ENCODE results near the gene WWC1. TPM values are rescaled to one million over a fixed set of nuclear protein-coding genes. Genes with fewer than 3 reads are reported as not detected.

WWC1 gene
- polyA plus RNA-seq (2013, experiment 1 of 2; ENCODE audit: insufficient read length): 7.3 TPM
- 7.3 TPM for polyA plus RNA-seq (2013, experiment 2 of 2; ENCODE audit: insufficient read length)

DNA sequence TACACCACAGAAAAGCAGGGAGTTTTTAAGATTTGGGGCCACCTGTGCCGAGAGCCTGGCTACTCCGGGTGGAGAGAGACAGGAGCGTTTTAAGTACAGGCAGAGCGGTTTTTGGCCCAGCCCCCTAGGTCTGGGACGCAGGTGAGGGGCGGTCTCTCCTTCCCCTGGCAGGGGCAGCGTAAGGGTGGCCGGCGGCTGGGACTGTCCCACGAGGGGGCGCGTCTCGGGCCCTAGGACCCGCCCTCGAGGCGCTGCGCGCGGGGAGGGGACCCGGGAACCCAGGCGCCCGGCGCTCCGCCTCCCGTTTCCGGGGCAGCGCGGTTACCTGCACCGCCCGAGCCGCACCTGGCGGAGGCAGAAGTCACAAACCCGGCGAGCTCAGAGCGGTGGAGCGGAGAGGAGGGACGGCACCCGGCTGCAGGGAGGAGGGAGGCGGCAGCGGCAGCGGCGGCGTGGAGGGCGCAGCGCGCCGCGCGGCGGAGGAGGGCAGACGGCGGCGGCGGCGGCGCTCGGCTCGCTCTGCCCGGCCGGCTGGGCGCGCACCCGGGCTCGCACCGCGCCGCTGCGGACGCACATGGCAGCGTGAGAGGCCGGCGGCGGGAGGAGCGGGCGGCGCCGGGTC lies at the start of gene WWC1:
Gene WWC1 (plus strand): TSS at position 304 of the 622 bp plus-strand sequence. CDS start 508 bp downstream, outside the sequence.
- peak; percentile 49 for DNase-seq

DNA sequence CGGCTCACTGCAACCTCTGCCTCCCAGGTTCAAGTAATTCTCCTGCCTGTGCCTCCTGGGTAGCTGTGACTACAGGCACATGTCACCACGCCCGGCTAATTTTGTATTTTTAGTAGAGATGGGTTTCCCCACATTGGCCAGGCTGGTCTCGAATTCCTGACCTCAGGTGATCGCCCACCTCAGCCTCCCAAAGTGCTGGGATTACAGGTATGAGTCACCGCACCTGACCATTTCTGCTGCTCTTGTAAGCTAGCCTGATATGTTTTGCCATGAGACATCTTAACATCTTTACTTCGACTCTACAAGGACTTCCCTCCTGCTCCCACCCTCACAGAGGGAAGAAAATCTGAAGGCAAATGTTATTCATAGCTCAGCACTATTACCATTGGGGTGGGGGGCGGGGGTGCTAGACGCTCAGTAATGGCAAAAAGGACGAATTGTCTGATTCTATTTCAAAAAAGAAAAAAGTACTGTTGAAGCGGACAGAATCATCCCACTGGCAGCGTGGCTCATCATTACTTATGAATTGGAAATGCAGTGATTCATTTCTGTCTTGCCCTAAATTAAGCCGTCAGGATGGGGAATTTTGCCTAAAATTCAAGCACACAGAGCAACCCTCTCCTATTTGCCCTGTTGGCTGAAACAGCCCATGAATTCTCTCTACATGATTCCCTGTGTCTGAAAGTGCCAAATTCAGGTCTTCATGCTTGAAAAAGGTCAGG lies 46.4 kb upstream of the WWC1 start:
- peak; percentile 38 for DNase-seq

DNA sequence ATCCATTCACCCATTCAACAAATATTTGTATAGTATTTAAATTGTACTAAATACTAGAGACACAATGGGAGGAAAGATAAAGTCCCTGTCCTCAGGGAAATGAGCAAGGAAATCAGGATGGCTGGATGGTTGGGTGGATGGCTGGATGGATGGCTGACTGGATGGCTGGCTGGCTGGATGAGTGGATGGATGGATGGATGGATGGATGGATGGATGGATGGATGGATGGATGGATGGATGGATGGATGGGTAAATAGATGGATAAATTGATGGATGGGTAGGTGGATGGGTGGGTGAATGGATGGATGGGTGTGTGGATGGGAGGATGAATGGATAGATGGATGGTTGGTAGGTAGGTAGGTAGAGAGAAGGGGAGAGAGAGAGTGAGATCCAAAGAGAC lies 41.5 kb upstream of the WWC1 start:
- no peak for DNase-seq

DNA sequence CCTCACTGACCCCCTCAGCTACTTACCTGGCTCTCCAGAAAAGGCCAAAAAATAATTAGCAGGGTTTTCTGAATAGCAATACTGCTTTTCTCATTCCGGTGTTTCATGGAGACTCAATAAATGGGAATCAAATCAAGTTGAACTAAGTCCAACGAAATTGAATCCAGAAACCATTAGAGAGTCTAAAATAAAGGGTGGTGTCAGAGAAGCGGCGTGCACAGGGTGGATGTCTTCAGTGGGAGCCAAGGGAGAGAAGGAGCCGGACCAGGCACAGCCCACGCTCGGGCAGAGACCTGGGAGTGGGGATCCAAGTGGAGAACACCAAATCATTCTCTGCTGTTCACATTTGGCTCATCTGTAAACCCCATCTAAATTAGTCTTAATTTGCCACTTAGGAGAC lies 40.2 kb upstream of the WWC1 start:
- no peak for DNase-seq

DNA sequence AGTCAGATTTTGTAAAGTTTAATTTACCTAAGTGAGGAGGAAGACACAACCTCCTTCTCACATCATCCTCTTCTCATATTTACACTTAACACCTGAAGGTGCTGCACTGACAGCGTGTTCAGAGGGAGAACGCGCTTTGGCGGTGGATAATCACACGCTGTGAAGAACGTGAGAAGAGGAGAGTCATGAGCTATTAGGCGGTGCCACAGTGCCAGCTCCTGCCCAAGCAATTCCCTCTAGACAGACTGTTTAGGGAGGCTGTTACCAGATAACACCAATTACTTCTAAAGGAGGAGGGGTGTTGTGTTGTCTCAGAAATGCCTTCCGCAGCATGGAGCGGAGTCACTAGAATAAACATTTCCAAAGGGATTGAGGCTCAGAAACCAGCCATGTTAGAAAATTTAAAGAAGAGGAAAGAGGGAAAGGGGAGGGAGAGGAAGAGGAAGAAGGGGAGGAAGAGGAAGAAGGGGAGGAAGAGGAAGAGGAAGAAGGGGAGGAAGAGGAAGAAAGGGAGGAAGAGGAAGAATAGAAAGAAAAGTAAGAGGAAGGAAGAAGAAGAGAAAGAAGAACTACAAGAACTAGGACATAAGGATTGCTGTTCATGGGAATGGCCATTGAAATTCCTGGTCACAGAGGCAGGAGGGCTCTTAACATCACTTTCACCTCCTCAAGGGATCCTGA lies 37.3 kb upstream of the WWC1 start:
- no peak for DNase-seq

DNA sequence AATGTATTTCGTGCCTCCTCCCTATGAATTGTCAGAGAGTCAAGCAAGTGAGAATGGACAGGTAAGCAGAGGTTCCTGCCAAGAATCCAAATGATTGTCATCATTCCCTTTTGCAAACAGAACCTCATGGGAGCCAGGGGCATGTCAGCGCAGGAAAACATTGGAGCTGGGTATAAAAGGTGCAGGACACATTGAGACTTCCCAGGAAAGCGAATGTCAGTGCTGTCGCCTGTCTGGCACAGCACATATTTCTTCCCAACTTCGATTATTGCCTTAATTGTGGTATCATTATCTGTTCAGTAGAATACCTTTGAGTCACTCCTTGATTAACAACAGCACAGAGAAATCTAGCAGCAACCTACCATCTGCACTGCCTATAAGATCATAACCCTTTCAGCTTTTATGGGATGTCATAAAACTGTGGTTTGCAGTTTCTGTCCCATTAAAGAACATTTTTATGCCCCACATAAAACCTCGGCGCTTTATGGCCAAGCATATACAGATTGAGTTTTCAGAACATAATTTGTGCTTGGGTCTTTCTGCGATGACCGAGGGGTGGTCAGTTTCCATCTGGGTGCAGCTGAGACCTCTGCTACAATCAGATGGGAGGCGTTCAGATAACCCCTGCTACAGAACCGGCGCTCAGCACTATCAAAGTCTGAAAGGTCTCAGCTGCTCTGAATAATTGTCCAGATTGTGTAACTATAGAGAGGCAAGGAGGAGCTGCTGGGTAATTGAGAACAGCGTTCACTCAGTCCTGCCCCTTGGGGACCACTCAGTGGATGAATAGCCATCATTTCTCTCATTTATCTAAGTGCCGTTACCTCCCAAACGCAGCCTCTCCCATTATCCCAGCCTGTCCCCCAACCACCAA lies 30.9 kb upstream of the WWC1 start:
- DNase-seq: no peak

DNA sequence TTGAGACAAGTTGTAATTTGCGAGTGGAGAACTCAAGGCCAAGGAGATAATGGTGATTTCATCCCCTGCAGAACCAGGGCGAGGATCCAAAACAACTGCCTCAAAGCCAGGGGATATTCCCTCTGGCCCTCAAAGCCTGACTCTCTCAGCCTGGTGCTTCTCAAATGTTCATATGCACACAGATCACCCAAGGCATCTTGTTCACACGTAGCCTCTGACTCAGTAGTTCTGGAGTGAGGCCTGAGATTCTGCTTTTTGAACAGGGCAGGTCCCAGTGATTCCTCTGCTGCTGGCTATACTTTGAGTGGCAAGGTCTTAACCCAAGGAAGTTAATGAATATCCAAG lies 30.2 kb upstream of the WWC1 start:
- DNase-seq: no peak

DNA sequence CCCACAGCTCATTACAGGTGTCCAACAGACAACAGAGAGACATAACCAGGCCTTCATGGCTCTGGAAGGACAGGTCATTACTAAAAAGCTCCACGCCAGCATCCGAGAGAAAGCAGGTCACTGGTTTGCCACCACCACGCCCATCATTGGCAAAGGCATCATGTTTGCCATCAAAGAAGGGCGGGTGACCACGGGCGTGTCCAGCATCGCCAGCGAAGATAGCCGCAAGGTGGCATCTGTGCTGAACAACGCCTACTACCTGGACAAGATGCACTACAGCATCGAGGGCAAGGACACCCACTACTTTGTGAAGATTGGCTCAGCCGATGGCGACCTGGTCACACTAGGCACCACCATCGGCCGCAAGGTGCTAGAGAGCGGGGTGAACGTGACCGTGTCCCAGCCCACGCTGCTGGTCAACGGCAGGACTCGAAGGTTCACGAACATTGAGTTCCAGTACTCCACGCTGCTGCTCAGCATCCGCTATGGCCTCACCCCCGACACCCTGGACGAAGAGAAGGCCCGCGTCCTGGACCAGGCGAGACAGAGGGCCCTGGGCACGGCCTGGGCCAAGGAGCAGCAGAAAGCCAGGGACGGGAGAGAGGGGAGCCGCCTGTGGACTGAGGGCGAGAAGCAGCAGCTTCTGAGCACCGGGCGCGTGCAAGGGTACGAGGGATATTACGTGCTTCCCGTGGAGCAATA lies 29.3 kb upstream of the WWC1 start:
- DNase-seq: no peak

DNA sequence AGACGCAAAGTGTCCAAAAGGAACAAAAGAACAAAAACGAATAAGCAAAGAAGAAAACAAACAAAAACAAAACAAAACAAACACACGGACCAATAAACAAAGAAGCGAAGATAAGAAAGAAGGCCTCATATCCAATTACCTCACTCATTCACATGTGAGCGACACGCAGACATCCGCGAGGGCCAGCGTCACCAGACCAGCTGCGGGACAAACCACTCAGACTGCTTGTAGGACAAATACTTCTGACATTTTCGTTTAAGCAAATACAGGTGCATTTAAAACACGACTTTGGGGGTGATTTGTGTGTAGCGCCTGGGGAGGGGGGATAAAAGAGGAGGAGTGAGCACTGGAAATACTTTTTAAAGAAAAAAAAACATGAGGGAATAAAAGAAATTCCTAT lies 28.3 kb upstream of the WWC1 start:
- no peak for DNase-seq

DNA sequence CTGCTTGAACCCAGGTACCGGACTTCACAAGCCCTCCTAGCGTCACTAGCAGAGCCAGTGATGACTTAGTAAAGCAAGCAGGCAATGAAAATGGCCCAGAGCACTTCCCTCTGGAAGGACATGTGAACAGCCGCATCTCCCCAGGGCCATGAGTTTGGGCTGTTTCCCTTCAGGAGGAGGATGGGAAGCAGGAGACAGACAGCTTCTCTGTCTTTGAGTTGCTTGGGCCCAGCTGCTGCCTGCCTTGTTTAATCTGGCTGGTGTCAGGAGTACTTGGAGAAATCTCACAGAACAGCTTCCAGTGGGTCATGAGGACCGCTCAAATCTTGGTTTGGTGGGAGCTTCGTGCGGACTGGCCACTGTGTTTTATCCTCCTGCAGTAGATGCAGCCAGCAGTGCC lies 25.4 kb upstream of the WWC1 start:
- no peak for DNase-seq

DNA sequence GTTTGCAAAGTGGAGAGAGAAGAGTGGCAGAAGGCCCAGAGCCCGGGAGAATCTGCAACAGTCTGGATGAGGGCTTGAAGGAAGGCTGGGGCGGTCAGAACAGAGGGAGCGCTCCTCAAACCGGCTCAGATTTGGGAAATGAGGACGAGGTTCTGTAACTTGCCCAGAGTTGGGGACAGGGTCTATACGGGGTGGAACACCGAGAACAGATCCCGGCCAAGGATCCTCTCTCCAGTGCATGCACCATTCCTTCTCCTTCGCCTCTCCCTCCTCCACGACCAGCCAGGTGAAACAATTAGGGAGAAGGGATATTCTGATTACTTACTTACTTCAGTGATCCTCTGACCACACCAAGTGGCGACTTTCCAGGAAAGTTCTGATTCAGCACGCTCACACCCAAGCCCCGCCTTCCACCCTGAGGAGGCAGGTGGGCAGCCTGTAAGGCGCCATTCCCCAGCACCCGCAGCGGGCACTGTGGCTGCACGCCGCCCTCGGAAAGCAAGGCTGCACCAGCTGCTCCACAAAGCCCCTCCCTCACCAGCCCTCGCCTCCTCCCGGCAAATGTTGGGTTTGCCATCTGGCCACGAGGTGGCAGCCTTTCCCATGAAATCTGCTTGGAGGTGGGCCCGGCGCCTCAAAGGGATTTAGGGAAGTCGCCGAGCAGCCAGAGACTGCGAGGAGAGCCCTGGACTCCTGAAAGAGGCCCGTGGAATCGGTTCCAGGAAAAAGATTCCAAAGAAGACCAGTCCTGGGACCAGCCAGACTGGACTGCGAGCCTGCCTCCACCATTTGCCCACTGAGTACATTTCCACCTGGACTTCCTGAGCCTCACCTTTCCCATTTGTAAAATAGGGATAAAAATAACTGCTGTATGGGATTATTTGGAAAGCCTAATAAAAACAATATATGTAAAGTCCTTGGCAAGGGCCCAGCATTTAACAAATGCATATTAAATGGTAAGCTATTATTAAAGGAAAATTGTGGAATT lies 22.2 kb upstream of the WWC1 start:
- peak; percentile 88 for DNase-seq

DNA sequence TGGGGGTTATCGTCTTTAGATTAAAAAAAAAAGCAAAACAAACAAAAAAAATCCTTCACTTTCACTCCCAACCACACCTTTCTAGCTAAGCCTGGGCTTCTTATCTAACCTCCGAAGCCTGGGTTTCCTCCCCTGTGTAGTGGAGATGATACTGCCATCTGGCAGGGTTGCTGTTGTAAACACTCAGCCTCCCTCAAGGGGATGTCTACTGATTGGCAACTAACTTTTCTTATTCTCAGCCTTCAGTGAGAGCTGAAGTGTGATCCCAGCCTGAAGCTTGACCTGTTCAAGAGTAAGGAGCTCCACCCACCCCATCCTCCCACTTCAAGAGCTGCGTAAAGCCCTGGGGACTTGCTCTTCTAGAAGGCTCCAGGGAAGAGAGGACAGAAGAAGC lies 21.5 kb upstream of the WWC1 start:
- DNase-seq: peak; percentile 11

DNA sequence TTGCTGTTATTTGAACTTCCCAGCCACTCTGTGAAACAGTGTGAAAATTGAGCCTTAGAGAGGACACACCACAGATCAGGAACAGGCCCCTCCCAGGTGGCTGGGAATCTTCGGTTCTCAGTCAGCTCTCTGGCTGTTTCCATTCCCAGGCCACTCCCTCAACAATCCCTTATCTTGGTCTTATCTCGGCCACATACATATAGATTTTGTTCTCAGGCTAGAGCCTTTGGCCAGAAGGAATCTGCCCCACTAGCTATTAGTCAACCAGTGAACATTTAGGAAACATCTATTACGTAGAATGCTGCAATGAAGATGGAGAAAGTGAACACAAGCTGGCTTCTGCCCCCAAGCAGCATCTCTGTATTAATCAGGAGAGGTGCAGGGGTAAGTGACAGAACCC lies 21.0 kb upstream of the WWC1 start:
- DNase-seq: peak; percentile 54

DNA sequence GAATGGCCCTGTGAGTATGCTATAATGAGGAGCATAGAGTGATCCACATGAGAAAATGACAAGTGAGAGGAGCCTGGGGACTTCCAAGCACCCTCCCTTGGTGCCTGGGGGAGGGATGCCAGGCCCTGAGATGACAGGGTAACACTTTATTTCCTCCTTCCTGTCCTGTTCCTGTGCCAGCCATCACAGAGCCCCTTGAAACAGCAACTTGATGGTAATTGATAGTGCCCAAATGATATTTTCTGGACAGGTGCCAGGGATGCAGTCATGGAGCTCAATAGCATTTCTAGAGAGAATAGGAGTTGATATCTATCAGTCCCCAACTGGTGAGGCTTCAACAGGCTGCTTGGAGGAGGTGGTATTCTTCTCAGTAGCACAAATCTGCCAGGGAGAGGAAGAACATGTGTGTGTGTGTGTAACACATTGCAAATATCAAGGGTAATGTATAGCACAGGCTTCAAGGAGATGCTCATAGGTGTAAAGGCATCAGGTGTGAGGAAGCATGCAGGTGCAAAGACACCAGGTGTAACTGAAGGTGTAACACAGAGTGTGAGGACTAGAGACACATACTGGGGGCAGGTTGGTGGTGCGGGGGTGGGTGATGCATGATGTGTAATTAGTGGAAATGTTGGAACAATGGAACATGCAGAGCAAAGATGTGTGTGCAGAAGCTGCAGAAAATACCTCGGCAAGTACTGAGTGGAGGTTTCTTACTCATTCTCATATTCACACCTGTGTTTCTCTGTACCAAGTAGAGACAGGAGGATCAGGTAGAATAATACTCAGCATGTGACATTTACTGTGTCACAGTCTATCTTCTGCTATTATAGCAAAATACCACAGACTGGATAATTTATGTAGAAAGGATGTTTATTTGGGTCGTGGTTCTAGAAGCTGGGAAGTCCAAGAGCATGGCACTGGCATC lies 18.1 kb upstream of the WWC1 start:
- no peak for DNase-seq

DNA sequence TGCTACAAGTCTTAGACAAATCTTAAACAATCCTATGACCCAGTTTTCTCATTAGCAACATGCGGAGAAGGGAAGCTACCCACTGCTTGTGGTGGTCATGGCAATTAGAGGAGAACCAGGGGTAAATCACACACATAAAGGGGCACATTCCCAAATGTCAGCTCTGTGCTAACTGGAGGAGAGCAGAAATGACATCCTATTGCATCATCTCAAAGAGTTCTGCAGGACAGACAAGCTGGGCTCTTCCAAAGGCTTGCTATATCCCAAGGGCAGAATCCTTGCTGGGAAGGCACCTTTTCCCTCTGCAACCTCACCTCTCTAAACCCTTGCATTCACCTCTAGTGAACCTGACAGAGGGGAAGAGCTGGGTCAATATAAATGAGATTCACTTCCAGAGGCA lies 17.0 kb upstream of the WWC1 start:
- DNase-seq: peak; percentile 44

DNA sequence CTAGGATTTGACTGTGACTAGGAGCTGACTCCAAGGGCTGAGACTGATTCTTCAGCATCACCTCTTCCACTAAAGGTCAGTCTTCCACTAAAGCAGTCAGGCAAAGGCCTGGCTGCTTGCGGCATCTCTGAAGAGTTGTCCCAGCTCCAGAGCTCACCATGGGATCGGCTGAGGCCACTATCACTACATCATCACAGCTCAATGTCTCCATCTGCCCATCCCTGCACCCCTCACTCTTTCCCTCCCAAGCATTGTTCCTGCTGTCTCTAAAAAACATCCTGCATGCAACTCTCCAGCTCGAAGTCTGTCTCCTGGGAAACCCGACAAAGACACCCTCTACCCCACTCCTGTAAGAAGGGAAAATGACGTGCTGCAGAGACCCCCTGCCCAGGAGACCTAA lies 15.5 kb upstream of the WWC1 start:
- DNase-seq: no peak

DNA sequence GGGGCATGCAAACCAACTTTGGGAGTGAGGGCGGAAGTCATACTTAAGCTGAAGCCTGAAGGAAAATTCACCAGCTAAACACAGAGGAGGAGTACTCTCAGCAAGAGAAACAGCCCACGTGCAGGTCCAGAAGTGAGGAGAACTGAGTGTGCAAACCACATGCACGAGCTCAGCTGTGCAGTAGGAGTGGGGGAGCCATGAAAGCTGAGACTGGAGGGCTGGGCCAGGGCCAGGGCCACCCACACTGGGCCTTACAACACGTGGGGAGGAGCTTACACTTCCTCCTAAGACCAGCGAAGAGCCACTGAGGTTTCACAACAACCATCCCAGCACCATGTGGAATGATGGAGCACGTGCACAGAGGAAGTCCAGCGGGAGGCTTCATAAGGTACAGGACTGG lies 9.3 kb upstream of the WWC1 start:
- DNase-seq: peak; percentile 65

DNA sequence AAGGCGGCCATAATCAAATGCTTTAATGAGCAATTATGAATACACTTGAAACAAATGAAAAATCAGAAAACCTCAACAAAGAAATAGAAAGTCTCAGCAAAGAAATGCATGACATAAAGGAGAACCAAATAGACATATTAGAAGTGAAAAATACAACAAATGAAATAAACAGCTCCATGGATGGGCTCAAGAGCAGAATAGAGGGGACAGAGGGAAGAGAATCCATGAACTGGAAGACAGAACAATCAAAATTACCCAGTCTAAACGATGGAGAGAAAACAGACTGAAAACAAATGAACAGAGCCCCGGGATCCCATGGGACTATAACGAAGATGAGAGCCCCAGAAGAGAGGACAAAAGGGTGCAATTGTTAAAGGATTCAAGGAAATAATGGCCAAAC lies 6.6 kb upstream of the WWC1 start:
- DNase-seq: no peak

DNA sequence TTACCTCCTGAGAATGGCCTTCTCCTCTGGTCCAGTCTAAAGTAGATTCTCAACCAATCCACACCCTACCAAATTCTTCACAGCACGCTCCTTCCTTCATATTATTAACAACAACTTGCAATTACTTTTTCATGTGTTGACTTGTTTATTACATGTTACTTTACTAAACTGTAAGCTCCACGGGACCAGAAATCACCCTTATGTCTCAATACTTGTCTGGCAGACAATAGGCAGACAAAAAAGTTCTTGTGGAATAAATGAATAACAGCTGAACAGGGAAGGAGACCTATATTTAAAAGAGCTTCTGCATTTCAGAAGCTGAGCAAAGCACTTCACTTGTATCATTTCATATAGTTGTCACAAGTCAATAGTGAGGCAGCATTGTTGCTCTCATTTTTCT lies 5.7 kb upstream of the WWC1 start:
- DNase-seq: no peak

DNA sequence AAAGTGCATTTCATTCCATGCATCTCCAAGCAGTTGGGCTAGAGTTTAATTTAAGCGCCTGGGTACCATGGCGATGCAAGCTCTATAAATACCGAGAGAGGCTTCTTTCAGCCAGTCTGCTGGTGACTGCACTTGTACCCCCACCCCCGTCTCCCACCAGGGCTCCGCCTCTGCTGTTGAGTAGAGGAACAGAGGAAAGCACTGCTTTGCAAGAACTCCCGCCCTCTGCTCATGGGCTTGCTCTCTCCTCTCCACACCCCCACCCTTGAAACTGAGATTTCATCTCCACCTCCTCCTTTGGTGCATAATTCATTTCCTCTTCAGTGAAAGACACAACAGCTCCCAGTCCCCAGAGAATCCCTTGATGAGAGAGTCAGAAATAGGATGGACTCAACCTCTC lies 5.1 kb upstream of the WWC1 start:
- DNase-seq: no peak

Data from fibroblast of skin of scalp (primary cell).